T-helper 1 cell (primary cell): ENCODE data around the gene INPP5A.
"Not testable (repeated sequence)": the region's sequence is repeated elsewhere in the genome, so short reads cannot be mapped to it uniquely, and the experiment has no call there.

Experiments used
- DNase-seq, 5 donors: peaks; one replicate each; pipeline ENCODE4 v3.0.0-alpha.2; 2012 to 2020

INPP5A gene

GRCh38 chr10:132790470-132790869 lies 252.9 kb downstream of the INPP5A start:
- no peak for DNase-seq

DNA sequence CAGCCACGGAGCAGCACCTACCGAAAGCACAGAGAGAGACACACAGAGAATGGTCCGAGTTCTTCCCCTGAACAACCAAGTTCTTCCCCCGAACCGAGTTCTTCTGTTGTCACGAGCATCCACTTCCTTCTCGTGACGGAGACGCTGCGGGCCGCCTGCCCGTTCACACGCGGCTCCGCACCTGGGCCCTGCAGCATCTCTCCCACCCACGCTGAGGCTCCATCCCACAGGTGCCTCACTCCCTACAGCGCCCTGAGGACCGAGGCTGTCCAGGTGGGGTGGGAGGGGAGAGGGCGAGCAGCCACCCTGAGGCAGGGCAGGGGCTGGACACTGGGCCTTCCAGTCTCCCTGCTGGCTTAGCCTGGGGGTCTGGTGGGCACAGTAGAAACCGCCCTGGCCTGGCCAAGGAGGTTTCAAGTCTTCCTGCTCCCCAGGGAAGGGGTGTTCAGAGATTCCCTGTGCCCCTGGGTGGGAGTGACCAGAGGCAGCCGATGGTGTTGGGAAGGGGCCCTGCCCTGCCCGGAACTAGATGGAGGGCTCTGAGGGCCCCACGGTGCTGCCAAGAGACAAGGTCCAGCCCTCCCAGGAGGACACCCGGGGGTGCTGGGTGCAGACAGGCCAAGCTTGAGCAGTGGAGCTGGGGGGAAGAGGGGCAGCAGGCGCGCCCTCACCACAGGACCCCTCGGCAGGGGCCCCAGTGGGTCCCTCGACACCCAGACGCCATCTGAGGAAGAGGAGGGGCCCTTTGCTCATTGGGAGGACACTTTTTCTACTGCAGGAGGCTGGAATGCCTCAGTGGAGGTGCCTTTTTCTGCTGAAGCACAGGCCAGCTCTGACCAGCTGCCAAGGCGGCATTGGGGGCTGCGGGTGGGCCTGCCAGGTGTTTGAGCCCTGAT lies 253.6 kb downstream of the INPP5A start:
- no peak for DNase-seq

- not testable (repeated sequence) for DNase-seq
Observed at GRCh38 chr10:132792099-132792498, 254.5 kb downstream of the INPP5A start.

- no peak for DNase-seq
Observed at GRCh38 chr10:132792796-132793195, 255.2 kb downstream of the INPP5A start.

DNA sequence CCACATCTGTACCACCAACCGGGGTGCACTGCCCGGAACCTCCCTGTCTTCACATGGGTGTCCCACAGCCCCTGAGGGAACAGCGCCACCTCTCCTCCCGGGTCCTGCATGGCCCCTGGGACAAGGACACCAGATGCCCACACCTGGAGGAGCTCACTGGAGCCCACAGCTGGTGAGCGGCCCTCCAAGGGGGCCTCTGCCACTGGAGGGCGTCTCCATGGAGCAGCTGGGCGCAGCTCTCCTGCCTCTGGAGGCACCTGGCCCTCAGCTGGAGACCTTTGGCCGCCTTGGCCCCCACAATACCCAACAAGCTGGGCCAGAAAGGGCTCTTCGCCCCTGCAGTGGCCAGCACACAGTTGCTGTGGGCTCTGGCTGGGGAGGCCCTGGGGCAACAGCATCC lies 255.6 kb downstream of the INPP5A start:
- DNase-seq = no peak

- DNase-seq = no peak
Observed at GRCh38 chr10:132793871-132794849, 256.6 kb downstream of the INPP5A start.

GRCh38 chr10:132796846-132797245 lies 259.3 kb downstream of the INPP5A start:
- DNase-seq = no peak

DNA sequence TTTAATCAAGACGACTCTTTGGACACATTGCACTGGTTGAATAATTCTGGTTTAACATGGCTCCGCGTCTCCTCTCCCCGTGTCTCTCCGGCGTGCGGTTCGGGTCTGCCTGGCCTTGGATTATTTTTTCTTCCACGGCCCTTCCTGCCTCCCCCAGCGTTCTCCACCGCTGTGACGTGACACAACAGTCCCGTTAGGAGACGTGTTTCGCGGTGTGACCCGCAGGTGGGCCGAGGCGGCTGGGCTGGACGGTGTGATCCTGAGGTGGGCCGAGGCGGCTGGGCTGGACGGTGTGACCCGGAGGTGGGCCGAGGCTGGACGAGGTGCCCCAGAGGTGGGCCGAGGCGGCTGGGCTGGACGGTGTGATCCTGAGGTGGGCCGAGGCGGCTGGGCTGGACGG lies 260.4 kb downstream of the INPP5A start:
- DNase-seq = not testable (repeated sequence)

DNA sequence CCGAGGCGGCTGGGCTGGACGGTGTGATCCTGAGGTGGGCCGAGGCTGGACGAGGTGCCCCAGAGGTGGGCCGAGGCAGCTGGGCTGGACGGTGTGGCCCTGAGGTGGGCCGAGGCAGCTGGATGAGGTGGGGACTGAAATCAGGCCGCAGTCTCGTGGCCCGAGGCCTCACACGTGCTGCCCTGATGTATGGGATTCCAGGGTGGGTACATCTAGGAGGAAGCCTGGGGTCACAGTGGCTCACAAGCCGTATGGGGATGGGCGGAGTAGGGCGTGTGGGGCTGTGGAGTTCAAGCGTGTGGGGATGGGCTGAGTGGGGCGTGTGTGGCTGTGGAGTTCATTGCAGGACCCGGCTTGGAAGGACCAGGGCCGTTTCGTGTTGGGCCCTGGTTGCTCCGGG lies 260.8 kb downstream of the INPP5A start:
- DNase-seq = no peak

DNA sequence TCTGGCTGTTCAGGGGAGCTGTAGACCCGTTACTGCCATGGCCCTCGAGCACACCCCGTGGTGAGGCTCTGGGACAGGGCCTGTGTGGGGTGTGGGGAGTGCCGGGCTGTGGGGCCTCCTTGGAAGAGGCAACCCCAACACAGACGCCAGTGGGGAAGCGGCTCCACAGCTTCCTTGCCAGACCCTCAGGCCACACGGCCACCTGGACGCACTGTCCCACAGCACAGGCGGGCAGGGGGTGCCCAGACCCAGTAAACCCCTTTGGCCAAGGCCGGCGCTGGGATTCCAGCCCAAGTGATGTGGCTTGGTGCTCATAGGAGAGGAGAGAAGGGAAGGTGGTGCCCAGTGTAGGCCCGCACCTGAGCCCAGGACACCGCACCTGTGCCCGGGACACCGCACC lies 261.3 kb downstream of the INPP5A start:
- DNase-seq = peak in 1 of 5 donors; percentile 5

DNA sequence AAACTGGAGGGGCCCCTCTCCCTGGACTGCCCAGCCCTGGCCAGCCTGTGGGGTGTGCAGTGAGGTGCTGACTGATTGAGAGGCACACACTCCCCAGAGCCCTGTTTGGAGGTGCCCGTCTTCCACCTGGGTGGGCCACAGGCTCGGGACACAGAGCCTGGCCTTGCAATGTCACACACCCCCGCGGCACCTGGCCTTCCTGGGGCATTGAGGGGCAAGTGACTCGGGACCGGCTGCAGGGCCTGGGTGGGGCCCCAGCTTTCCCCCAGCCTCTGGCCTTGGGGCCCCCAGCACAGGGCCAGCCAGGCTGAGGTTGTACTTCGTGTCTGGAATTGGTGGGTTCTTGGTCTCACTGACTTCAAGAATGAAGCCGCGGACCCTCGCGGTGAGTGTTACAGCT lies 262.3 kb downstream of the INPP5A start:
- peak in 2 of 5 donors; percentile 4 to 5 for DNase-seq

GRCh38 chr10:132802048-132802447 lies 264.5 kb downstream of the INPP5A start:
- DNase-seq = no peak

DNA sequence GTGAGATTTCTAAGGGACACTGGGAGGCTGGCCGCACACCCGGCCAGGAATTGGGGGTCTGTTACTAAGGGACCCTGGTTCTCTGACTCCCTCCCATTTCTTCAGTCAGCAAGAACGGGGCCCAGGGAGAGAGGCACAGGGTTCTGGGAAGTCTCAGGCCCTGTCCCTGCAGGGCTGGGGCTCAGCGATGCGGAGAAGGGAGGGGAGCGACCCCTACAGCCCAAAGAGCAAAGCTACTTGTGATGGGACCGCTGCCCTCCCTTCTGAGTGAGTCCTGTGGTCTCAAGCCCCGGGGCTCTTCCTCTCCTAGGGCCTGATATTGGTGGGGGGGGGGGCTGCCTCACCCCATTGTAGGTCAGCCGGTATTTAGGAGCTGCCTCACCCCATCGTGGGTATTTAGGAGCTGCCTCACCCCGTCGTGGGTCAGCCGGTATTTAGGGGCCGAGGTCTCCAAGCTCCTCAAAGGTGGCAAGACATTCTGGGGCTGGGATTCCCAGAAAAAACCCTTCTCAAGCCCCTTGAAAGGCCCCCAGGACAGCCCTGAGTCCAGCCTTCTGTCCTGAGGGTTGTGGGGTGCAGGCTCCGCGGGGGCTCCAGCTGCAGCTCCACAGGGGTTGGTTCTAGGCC lies 265.2 kb downstream of the INPP5A start:
- DNase-seq = peak in 1 of 5 donors; percentile 3

DNA sequence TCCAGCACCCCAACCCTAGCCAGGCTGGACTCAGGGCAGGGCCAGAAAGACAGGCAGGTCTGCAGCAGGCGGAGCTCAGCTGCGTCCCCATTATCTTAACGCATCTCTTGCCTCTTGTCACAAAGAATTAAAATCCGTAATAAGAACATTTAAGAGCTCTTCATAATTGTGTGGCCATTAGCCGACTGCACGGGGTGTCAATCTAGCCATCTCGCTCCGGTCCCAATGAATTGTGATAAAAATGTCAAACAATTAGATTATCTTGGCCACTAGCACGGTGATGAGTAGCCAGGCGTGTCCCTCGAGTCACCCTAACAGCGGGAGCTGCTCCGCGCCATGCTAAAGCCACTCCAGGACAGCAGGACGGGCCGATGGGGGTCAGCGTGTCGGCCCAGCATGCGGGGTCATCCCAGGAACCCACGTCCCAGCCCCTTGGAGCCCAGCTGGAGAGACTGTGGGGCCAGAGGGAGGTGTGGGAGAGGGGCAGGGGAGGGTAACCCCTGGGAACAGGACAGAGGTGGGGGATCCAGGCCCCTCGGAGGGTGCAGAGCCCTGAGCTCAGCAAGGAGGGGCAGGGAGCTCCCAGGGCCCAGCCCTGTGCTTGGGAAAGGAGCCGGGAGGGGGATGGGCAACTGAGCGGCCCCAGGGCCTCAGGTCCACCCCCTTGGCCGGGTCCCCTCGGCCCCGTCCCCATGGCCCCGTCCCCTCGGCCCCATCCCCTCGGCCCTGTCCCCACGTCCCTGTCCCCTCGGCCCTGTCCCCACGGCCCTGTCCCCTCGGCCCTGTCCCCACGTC lies 266.0 kb downstream of the INPP5A start:
- peak in 1 of 5 donors; percentile 11 for DNase-seq

DNA sequence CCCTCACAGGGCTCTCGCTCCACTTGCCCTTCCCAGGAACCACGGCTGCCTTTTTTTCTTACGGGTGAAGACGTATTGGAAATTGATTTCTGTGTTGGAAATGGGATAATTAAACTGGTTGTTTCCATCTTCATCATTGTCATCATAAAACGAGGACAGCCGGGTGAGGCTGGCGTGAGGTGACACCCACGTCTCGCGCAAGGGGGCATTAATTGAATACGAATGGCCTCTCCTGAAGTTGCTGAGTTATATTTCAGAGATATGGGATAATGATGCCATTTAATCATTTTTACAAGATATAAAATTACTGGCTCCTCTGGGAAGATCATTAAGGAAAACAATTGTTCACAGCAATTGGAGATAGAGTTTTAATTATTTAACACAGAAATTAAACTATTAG lies 266.7 kb downstream of the INPP5A start:
- DNase-seq = no peak

GRCh38 chr10:132804785-132805426 lies 267.3 kb downstream of the INPP5A start:
- DNase-seq = peak in 1 of 5 donors; percentile 7

DNA sequence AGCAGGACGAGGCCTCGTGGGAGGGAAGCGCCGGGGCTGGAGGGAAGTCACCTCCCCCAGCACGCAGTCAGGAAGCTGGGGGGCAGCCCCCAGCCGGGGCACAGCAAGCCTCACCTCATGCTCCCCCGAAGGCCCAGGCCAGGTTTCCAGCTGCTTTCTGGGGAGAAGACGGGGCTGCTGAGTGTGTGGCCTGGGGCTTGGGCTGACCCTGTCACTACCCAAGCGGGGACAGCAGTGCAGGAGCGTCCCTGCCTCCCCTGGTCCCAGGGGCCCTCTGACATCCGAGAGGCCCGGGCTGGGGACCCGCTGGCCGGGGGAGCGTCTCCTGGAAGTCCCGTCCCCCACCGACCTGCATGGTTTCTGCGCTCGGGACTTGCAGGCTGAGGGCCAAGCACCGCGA lies 268.0 kb downstream of the INPP5A start:
- DNase-seq = peak in 1 of 5 donors; percentile 4

GRCh38 chr10:132806110-132806509 lies 268.5 kb downstream of the INPP5A start:
- DNase-seq = no peak

DNA sequence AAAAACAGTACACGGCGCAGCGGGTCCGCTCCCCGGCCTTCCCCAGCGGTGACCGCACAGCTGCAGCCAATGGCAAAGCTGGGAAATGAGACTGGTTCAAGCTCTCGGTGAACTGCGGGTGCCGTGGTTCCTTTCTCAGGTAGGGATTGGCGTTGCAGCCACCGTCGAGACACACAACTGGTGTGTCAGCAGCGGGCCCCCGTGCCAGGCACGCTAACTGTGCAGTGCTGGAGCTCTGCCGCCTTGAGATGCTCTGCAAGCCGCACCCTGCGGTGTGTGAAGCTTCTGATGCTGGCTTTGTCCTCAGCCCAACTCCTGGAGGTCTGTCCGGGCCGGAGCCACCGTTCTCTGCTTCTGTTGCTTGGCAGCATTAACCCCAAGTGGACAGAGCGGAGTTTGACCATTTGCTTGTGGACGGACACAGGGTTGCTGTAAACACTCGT lies 269.0 kb downstream of the INPP5A start:
- DNase-seq = no peak

GRCh38 chr10:132807621-132808049 lies 270.0 kb downstream of the INPP5A start:
- no peak for DNase-seq
